GM23338 (cell line): Measurements from ENCODE around the gene RARRES2. TPM values are rescaled to one million over a fixed set of nuclear protein-coding genes. Genes with fewer than 3 reads are reported as not detected.
A peak's percentile ranks its signal among the peaks of the same experiment; 100 is the strongest.

Experiments used
- ATAC-seq: fragments of 200-7000 bp; cut with Tn5 transposase; 3 replicates; pipeline ENCODE4 v1.9.1; 2020
- DNase-seq: peaks from one replicate; pipeline ENCODE4 v3.0.0-alpha.2; 2015; ENCODE audit warnings: low spot score
- H2AFZ ChIP-seq: fragments of 200-600 bp; sonication (generic); 2 replicates; pipeline ENCODE4 v1.8.0; 2016; ENCODE audit warnings: antibody characterized with exemption, mild to moderate bottlenecking, moderate library complexity
- H3F3A ChIP-seq: fragments of 200-600 bp; sonication (generic); replicated peaks from 2 replicates; pipeline ENCODE4 v1.8.0; 2017; ENCODE audit warnings: antibody characterized with exemption, mixed run types, low read depth
- H3K27ac ChIP-seq: fragments of 200-600 bp; sonication (generic); 2 replicates; pipeline ENCODE4 v1.6.1; 2016; ENCODE audit warnings: low read depth
- H3K27me3 ChIP-seq: fragments of 200-600 bp; sonication (generic); 2 replicates; pipeline ENCODE4 v1.8.0; 2016; ENCODE audit warnings: mild to moderate bottlenecking, mixed run types, moderate library complexity; ENCODE audit not compliant: insufficient read depth
- H3K36me3 ChIP-seq: fragments of 200-600 bp; sonication (generic); 2 replicates; pipeline ENCODE4 v1.8.0; 2016; ENCODE audit warnings: mild to moderate bottlenecking; ENCODE audit not compliant: insufficient read depth
- H3K4me1 ChIP-seq: fragments of 200-600 bp; sonication (generic); 2 replicates; pipeline ENCODE4 v1.8.0; 2016; ENCODE audit warnings: mild to moderate bottlenecking, moderate library complexity; ENCODE audit not compliant: insufficient read depth
- H3K4me2 ChIP-seq: fragments of 200-600 bp; sonication (generic); 2 replicates; pipeline ENCODE4 v1.7.1; 2017; ENCODE audit warnings: mixed run types
- H3K4me3 ChIP-seq: fragments of 200-600 bp; sonication (generic); 2 replicates; pipeline ENCODE4 v1.6.1; 2016; ENCODE audit warnings: mixed run types
- H3K79me2 ChIP-seq: fragments of 200-600 bp; sonication (generic); replicated peaks from 2 replicates; pipeline ENCODE4 v1.8.0; 2017; ENCODE audit warnings: mild to moderate bottlenecking; ENCODE audit not compliant: insufficient read depth
- H3K9me2 ChIP-seq: fragments of 200-600 bp; sonication (generic); 2 replicates; pipeline ENCODE4 v1.8.0; 2017; ENCODE audit not compliant: insufficient read depth
- H4K20me1 ChIP-seq: fragments of 200-600 bp; sonication (generic); replicated peaks from 2 replicates; pipeline ENCODE4 v1.8.0; 2017; ENCODE audit warnings: mild to moderate bottlenecking; ENCODE audit not compliant: insufficient read depth
- H3K27ac Mint-ChIP-seq: 2 replicates; pipeline ENCODE4 v1.8.0; 2020; ENCODE audit warnings: inconsistent platforms, mild to moderate bottlenecking, moderate library complexity, mixed read lengths
- H3K27me3 Mint-ChIP-seq: 3 replicates; pipeline ENCODE4 v1.8.0; 2022; ENCODE audit warnings: low read depth, mild to moderate bottlenecking, moderate library complexity, mixed read lengths, inconsistent platforms; ENCODE audit not compliant: insufficient read depth, poor library complexity
- H3K36me3 Mint-ChIP-seq: 3 replicates; pipeline ENCODE4 v1.8.0; 2021; ENCODE audit warnings: low read depth, mild to moderate bottlenecking, inconsistent platforms, moderate library complexity, mixed read lengths
- H3K4me1 Mint-ChIP-seq: 3 replicates; pipeline ENCODE4 v1.8.0; 2020; ENCODE audit warnings: mild to moderate bottlenecking, inconsistent platforms, mixed read lengths
- H3K4me3 Mint-ChIP-seq: 3 replicates; pipeline ENCODE4 v1.8.0; 2021; ENCODE audit warnings: moderate library complexity, mild to moderate bottlenecking, inconsistent platforms, mixed read lengths
- H3K9me3 Mint-ChIP-seq: 3 replicates; pipeline ENCODE4 v1.8.0; 2020; ENCODE audit warnings: moderate library complexity, mild to moderate bottlenecking, inconsistent platforms, mixed read lengths
- CREB1 ChIP-seq: fragments of 250-450 bp; sonication (Bioruptor Pico); IDR thresholded peaks from 2 replicates; pipeline ENCODE4 v1.5.0; 2020; ENCODE audit warnings: low read depth, mild to moderate bottlenecking, moderate library complexity
- EZH2 ChIP-seq: fragments of 200-600 bp; sonication (generic); IDR thresholded peaks from one replicate; pipeline ENCODE4 v1.8.0; 2017; ENCODE audit warnings: antibody characterized with exemption, mild to moderate bottlenecking, low read depth; ENCODE audit not compliant: unreplicated experiment
- EZH2phosphoT487 ChIP-seq: fragments of 200-600 bp; sonication (generic); IDR thresholded peaks from one replicate; pipeline ENCODE4 v1.8.1; 2018; ENCODE audit warnings: antibody characterized with exemption; ENCODE audit not compliant: unreplicated experiment
- JUNB ChIP-seq: IDR thresholded peaks from one replicate; pipeline ENCODE4 v1.6.1; 2016; ENCODE audit warnings: antibody characterized with exemption; ENCODE audit not compliant: unreplicated experiment
- POLR2AphosphoS5 ChIP-seq: IDR thresholded peaks from 2 replicates; pipeline ENCODE4 v1.6.1; 2016; ENCODE audit warnings: antibody characterized with exemption, low read depth
- REST ChIP-seq: IDR thresholded peaks from one replicate; pipeline ENCODE4 v1.6.1; 2018; ENCODE audit warnings: antibody characterized with exemption; ENCODE audit not compliant: unreplicated experiment
- STAT1 ChIP-seq: IDR thresholded peaks from one replicate; pipeline ENCODE4 v1.6.1; 2016; ENCODE audit warnings: antibody characterized with exemption; ENCODE audit not compliant: unreplicated experiment
- ZNF114 ChIP-seq: fragments of 250-450 bp; sonication (Bioruptor Pico); IDR thresholded peaks from 2 replicates; pipeline ENCODE4 v1.5.0; 2020; ENCODE audit warnings: mild to moderate bottlenecking, moderate library complexity
- ZNF331 ChIP-seq: fragments of 250-450 bp; sonication (Bioruptor Pico); IDR thresholded peaks from 2 replicates; pipeline ENCODE4 v1.5.0; 2020; ENCODE audit warnings: low read depth, mild to moderate bottlenecking, moderate library complexity
- polyA plus RNA-seq: library from polyadenylated mRNA; unstranded; fragments of >200 nt; fragmentation: Nextera tagmentation; extraction: Ambion mirVana; gene quantifications from 2 replicates; pipeline ENCODE4 v1.2.1, GENCODE V29; 2016
- total RNA-seq: library from RNA; depleted of rRNA; stranded (reverse); fragments of >200 nt; shearing (Covaris generic); gene quantifications from 2 replicates; pipeline ENCODE4 v1.2.3, GENCODE V29; 2014
- TF ChIP-seq, protein P1 (sequence below): IDR thresholded peaks from 2 replicates; pipeline ENCODE4 v1.6.1; 2016; ENCODE audit warnings: antibody characterized with exemption
- TF ChIP-seq, protein P2 (sequence below), 2 experiments: fragments of 200-600 bp in 1 of 2; sonication (generic) in 1 of 2; conservative IDR thresholded peaks; 2 replicates each; pipeline versions ENCODE4 v1.5.1 to v1.6.1; 2016 to 2017; ENCODE audit warnings: antibody characterized with exemption in 2 of 2, low read depth in 2 of 2, mild to moderate bottlenecking in 2 of 2, moderate library complexity in 1 of 2

RARRES2 gene
- total and polyA plus RNA-seq, 2 experiments from 2014 or later: 169 to 314 TPM

- TF ChIP-seq REST (no peak), EZH2phosphoT487 (no peak), EZH2 (no peak), ZNF331 (CRISPR knock-in tag) (no peak), CREB1 (CRISPR knock-in tag) (no peak), POLR2AphosphoS5 (no peak), ZNF114 (no peak)
These were observed 26.7 kb downstream of the RARRES2 start (continued) for GRCh38 chr7:150314639-150315239.

- Mint-ChIP-seq H3K36me3 (no peaks in the 10 kb centered on the region), H3K9me3 (peaks cover under 1% of the 10 kb centered on the region; the same call in 1 of the 3 replicates), H3K27ac (no peak overlapping the region), H3K4me3 (no peak overlapping the region), H3K4me1 (peaks cover 32% of the 10 kb centered on the region), H3K27me3 (peaks cover 14% of the 10 kb centered on the region)
- peak overlapping the region; percentile 63; the same call in 1 of the 2 replicates for H2AFZ ChIP-seq
- DNase-seq (no peak), ATAC-seq (peak; percentile 32; the same call in 2 of the 3 replicates)
- H3K27me3 ChIP-seq: no peaks in the 10 kb centered on the region
- H4K20me1 ChIP-seq: no peaks in the 10 kb centered on the region
- H3K4me1 ChIP-seq: peaks cover 48% of the 10 kb centered on the region
- H3F3A ChIP-seq: no peaks in the 10 kb centered on the region; the same call in 1 of the 2 replicates
- no peaks in the 10 kb centered on the region for H3K79me2 ChIP-seq
- no peak overlapping the region for H3K4me3 ChIP-seq
- no peaks in the 10 kb centered on the region for H3K36me3 ChIP-seq
- no peak overlapping the region for H3K27ac ChIP-seq
- peak overlapping the region; percentile 67 for H3K4me2 ChIP-seq
- H3K9me2 ChIP-seq: no peaks in the 10 kb centered on the region
- no peak for TF ChIP-seq STAT1
- no peak for TF ChIP-seq REST
- TF ChIP-seq, protein P1, sequence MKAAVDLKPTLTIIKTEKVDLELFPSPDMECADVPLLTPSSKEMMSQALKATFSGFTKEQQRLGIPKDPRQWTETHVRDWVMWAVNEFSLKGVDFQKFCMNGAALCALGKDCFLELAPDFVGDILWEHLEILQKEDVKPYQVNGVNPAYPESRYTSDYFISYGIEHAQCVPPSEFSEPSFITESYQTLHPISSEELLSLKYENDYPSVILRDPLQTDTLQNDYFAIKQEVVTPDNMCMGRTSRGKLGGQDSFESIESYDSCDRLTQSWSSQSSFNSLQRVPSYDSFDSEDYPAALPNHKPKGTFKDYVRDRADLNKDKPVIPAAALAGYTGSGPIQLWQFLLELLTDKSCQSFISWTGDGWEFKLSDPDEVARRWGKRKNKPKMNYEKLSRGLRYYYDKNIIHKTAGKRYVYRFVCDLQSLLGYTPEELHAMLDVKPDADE: no peak
- TF ChIP-seq EZH2: no peak
- TF ChIP-seq ZNF114: no peak
- no peak for TF ChIP-seq CREB1 (CRISPR knock-in tag)
- TF ChIP-seq, protein P2, sequence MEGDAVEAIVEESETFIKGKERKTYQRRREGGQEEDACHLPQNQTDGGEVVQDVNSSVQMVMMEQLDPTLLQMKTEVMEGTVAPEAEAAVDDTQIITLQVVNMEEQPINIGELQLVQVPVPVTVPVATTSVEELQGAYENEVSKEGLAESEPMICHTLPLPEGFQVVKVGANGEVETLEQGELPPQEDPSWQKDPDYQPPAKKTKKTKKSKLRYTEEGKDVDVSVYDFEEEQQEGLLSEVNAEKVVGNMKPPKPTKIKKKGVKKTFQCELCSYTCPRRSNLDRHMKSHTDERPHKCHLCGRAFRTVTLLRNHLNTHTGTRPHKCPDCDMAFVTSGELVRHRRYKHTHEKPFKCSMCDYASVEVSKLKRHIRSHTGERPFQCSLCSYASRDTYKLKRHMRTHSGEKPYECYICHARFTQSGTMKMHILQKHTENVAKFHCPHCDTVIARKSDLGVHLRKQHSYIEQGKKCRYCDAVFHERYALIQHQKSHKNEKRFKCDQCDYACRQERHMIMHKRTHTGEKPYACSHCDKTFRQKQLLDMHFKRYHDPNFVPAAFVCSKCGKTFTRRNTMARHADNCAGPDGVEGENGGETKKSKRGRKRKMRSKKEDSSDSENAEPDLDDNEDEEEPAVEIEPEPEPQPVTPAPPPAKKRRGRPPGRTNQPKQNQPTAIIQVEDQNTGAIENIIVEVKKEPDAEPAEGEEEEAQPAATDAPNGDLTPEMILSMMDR (conservative IDR thresholded peaks at IDR 0.05; ENCODE audit: low read depth in 2 of 2): no peak
- no peak for TF ChIP-seq EZH2phosphoT487
- TF ChIP-seq JUNB: no peak
These were observed 27.6 kb downstream of the RARRES2 start for GRCh38 chr7:150313870-150314269.
